Panc1 (cell line): ENCODE data around the gene CTNNA1. TPM values are rescaled to one million over a fixed set of nuclear protein-coding genes. Genes with fewer than 3 reads are reported as not detected.

ENCODE experiments used
- ATAC-seq: fragments of 200-7000 bp; cut with Tn5 transposase; 2 replicates; pipeline ENCODE4 v1.9.1; 2020; ENCODE audit warnings: mild to moderate bottlenecking, moderate library complexity
- BruUV-seq: library from RNA; stranded (reverse); fragments of 400-500 nt; replicated peaks from 2 replicates; lab custom pipeline; 2021; lab: Mats Ljungman, UMichigan
- CTCF ChIA-PET: fragments of 300-600 bp; sonication (Branson Sonifier 250); formaldehyde crosslinking; loops from one replicate; lab custom pipeline; 2022; ENCODE audit warnings: antibody characterized with exemption; lab: Charles Lee
- POLR2A ChIA-PET: fragments of 300-600 bp; sonication (Branson Sonifier 250); formaldehyde crosslinking; loops from one replicate; lab custom pipeline; 2022; ENCODE audit warnings: antibody characterized with exemption; lab: Charles Lee
- DNase-seq: peaks from one replicate; pipeline ENCODE4 v3.0.0-alpha.2; 2010; ENCODE audit warnings: low read depth, low spot score
- H3K27ac ChIP-seq: 2 replicates; pipeline ENCODE4 v1.5.1; 2011; ENCODE audit warnings: mild to moderate bottlenecking, low read length, inconsistent platforms
- H3K27me3 ChIP-seq: fragments of 200-500 bp; sonication (Bioruptor generic); 2 replicates; pipeline ENCODE4 v1.6.0; 2014; ENCODE audit warnings: low read length, inconsistent platforms; ENCODE audit not compliant: control insufficient read depth, insufficient read depth
- H3K36me3 ChIP-seq: fragments of 200-500 bp; sonication (Bioruptor generic); 2 replicates; pipeline ENCODE4 v1.5.1; 2014; ENCODE audit warnings: inconsistent platforms, mild to moderate bottlenecking, low read length, moderate library complexity; ENCODE audit not compliant: control insufficient read depth, insufficient read depth
- H3K4me1 ChIP-seq: 2 replicates; pipeline ENCODE4 v1.5.1; 2011; ENCODE audit warnings: inconsistent platforms, mild to moderate bottlenecking, low read length, moderate library complexity; ENCODE audit not compliant: control insufficient read depth, insufficient read depth
- H3K4me3 ChIP-seq, 2 experiments: 2 replicates each; pipeline ENCODE4 v1.5.1; 2011 to 2012; ENCODE audit warnings: low read depth in 2 of 2, low read length in 2 of 2, mild to moderate bottlenecking in 2 of 2, inconsistent platforms in 1 of 2, moderate library complexity in 1 of 2
- H3K9me3 ChIP-seq: fragments of 200-500 bp; sonication (Bioruptor generic); 2 replicates; pipeline ENCODE4 v1.5.1; 2014; ENCODE audit warnings: low read depth, mild to moderate bottlenecking, inconsistent platforms, low read length, moderate library complexity; ENCODE audit not compliant: control insufficient read depth, insufficient read depth
- CTCF ChIP-seq: fragments of 450-650 bp; IDR thresholded peaks from 2 replicates; pipeline ENCODE4 v1.5.1; 2017; ENCODE audit warnings: mild to moderate bottlenecking
- POLR2AphosphoS5 ChIP-seq: IDR thresholded peaks from 2 replicates; pipeline ENCODE4 v1.6.1; 2012; ENCODE audit warnings: mild to moderate bottlenecking, low read depth, low read length, moderate library complexity
- SIN3A ChIP-seq: IDR thresholded peaks from 2 replicates; pipeline ENCODE4 v1.6.1; 2012; ENCODE audit warnings: low read depth, mild to moderate bottlenecking, low read length, moderate library complexity, borderline replicate concordance; ENCODE audit not compliant: insufficient read depth
- TCF7L2 ChIP-seq: IDR thresholded peaks from 2 replicates; pipeline ENCODE4 v1.6.1; 2011; ENCODE audit warnings: mild to moderate bottlenecking, low read depth, low read length, inconsistent platforms
- in situ Hi-C: cut with HindIII; loops from 2 replicates; pipeline ENCODE4 v1.10.0; 2016; ENCODE audit warnings: low sequenced_read_pairs, low pct_unique_long_range_greater_than_20kb
- intact Hi-C: fragments of 100-400 bp; cut with micrococcal nuclease; formaldehyde crosslinking; loops from one replicate; pipeline ENCODE4 v1.10.0; 2022; ENCODE audit not compliant: unreplicated experiment
- total RNA-seq: library from RNA; stranded (reverse); gene quantifications from one replicate; pipeline ENCODE4 v1.2.1, GENCODE V29; 2021; ENCODE audit not compliant: unreplicated experiment
- TF ChIP-seq, protein P1 (sequence below), 2 experiments: IDR thresholded peaks; 2 replicates each; pipeline ENCODE4 v1.6.1; 2011 to 2012; ENCODE audit warnings: low read depth in 2 of 2, control low read depth in 1 of 2, low read length in 1 of 2, mild to moderate bottlenecking in 1 of 2, moderate library complexity in 1 of 2; ENCODE audit not compliant: insufficient read depth in 1 of 2

The CTNNA1 gene
- total RNA-seq, 1 experiment from 2014 or later, result 298 TPM

DNA sequence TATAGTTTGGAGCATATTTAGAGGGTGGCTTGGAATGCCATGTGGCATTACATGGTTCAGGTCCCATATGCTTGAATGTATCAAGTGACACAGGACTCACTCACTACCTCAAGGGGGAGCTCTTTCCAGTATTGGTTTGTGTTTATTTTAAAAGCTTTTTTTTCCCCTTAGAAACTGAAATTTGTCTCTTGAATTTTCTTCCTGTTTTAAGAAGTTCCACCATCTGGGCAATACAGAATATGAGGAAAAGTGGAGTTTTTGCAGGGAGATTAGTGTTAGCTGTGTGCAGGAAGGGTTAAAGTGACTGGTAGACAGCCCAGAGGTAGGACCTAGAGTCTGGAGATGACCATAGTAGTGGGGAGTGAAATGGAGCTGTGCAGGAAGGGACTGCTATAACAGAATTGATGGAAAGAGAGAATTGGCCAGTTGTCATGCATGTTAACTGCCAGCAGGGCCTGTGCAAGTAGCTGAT, 36.6 kb downstream of the CTNNA1 start:
- H3K4me3 ChIP-seq, result no peak overlapping the region
- in situ Hi-C loops, result no loop called here
- CTCF ChIA-PET, result interaction anchor here (0.5 to 1.3 kb wide), 6 partner anchors 8 to 385 kb away, joined by 3 to 5 read pairs (median 4); no protein-coding TSS in a partner anchor

DNA sequence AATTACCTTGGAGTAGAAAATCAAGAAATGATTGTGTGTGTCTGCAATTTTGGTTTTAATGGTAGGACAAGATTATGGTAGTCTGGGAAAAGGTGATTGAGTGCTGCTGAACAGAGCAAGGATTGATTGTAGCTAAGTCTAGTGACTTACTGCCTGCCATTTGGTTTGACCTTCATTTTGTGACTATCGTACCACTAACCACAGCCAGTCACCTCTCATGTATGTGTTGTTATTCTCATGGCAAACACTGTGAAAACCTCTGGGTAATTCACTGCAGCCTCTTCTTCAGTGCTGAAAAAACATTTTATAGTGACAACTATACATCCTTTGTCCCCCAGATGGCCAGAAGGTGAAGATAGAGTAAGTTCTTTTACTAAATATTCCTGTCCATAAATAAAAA, 37.5 kb downstream of the CTNNA1 start:
- no peaks in the 10 kb centered on the region for H3K4me1 ChIP-seq
- intact Hi-C loops, result no loop called here
- POLR2A ChIA-PET, result no interaction called here
- no peaks in the 10 kb centered on the region for H3K36me3 ChIP-seq
- no peaks in the 10 kb centered on the region for H3K27me3 ChIP-seq
- no peak overlapping the region for H3K27ac ChIP-seq
- CTCF ChIA-PET, result interaction anchor here (1.3 kb wide), 1 partner anchor 18 kb away, joined by 4 read pairs; no protein-coding TSS in a partner anchor
- in situ Hi-C loops, result no loop called here
- no TSS peak for BruUV-seq
- DNase-seq (no peak), ATAC-seq (no peak)
- no peaks in the 10 kb centered on the region for H3K9me3 ChIP-seq
- H3K4me3 ChIP-seq, result no peak overlapping the region
- TF ChIP-seq, protein P1, sequence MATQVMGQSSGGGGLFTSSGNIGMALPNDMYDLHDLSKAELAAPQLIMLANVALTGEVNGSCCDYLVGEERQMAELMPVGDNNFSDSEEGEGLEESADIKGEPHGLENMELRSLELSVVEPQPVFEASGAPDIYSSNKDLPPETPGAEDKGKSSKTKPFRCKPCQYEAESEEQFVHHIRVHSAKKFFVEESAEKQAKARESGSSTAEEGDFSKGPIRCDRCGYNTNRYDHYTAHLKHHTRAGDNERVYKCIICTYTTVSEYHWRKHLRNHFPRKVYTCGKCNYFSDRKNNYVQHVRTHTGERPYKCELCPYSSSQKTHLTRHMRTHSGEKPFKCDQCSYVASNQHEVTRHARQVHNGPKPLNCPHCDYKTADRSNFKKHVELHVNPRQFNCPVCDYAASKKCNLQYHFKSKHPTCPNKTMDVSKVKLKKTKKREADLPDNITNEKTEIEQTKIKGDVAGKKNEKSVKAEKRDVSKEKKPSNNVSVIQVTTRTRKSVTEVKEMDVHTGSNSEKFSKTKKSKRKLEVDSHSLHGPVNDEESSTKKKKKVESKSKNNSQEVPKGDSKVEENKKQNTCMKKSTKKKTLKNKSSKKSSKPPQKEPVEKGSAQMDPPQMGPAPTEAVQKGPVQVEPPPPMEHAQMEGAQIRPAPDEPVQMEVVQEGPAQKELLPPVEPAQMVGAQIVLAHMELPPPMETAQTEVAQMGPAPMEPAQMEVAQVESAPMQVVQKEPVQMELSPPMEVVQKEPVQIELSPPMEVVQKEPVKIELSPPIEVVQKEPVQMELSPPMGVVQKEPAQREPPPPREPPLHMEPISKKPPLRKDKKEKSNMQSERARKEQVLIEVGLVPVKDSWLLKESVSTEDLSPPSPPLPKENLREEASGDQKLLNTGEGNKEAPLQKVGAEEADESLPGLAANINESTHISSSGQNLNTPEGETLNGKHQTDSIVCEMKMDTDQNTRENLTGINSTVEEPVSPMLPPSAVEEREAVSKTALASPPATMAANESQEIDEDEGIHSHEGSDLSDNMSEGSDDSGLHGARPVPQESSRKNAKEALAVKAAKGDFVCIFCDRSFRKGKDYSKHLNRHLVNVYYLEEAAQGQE (IDR thresholded peaks at IDR 0.05; ENCODE audit: insufficient read depth in 1 of 2, low read depth in 2 of 2, low read length in 1 of 2), result no peak
- TF ChIP-seq TCF7L2, result no peak
- no peak for TF ChIP-seq POLR2AphosphoS5
- TF ChIP-seq SIN3A, result no peak
- no peak for TF ChIP-seq CTCF

More for the DNA sequence above, 36.6 kb downstream of the CTNNA1 start:
- Histone ChIP-seq H3K4me1 (no peaks in the 10 kb centered on the region), H3K36me3 (no peaks in the 10 kb centered on the region), H3K27me3 (no peaks in the 10 kb centered on the region), H3K27ac (no peak overlapping the region), H3K9me3 (no peaks in the 10 kb centered on the region)
- DNase-seq (peak; percentile 17), ATAC-seq (peak; percentile 83)
- TF ChIP-seq, protein P1 (IDR thresholded peaks at IDR 0.05; ENCODE audit: insufficient read depth in 1 of 2, low read depth in 2 of 2, low read length in 1 of 2), result no peak
- TF ChIP-seq CTCF (peak; percentile 79), POLR2AphosphoS5 (no peak), TCF7L2 (no peak), SIN3A (no peak)
- intact Hi-C loops, result no loop called here
- TSS peak; percentile 3 for BruUV-seq
- POLR2A ChIA-PET, result no interaction called here
